Measurements from ENCODE around the gene FAM117A.
"Not testable (repeated sequence)": the region's sequence is repeated elsewhere in the genome, so short reads cannot be mapped to it uniquely, and the experiment has no call there.

Gene FAM117A

DNA sequence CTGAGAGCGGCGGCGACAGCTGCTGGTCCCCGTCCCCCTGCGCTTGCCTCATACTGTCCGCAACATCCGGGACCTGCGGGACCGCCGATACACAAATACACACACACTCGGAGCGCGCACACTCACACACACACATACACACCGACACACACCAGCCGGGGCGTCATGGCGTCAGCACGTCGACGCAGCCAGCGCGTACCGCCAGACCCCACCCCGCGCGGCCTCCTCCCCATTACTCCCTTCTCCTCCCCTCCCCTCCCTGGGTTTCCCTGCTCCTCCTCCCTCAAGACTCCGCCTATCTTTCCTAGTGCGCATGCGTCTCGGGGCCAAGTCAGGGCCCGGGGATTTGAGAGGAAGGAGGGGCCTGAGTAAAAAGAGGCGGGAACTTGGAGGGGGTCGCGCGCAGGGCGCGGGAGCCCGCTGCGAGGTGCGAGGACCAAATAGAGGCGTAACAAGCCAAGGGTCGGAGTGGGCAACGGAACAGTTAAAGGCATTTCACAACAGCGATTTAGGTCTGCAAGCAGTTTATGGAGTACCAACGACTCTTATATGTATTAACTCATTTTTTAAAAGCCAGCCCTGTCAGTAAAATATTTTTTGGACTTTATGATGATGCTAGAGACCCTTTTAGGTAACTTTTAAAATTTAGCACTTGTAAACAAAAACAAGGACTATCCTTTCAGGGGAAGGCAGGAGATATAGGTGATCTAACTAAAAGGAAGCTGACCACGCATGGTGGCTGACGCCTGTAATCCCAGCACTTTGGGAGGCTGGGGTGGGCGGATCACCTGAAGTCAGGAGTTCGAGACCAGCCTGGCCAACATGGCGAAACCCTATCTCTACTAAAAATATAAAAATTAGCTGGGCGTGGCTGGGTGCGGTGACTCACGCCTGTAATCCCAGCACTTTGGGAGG is 85.7 kb downstream of the FAM117A start, which contains the start of gene SPOP:
SPOP (minus strand) TSS at position 165 of the 915 bp plus-strand sequence. CDS start 55,287 bp downstream, outside the sequence.
- WGBS (ENCODE audit: insufficient coverage, insufficient read length), result no CpG with 5 or more reads among the region's 53 CpGs
- Histone ChIP-seq H3K36me3 (ENCODE audit: control insufficient read depth, insufficient read depth, low read length) (no peaks in the 10 kb centered on the region), H3K4me3 (ENCODE audit: low read length) (peak within 1 kb of the TSS; percentile 62; the same call in 1 of the 2 replicates), H3K27ac (ENCODE audit: low read length) (no peak within 1 kb of the TSS), H3K27me3 (ENCODE audit: control insufficient read depth, insufficient read depth, low read length) (no peaks in the 10 kb centered on the region), H3K9me3 (ENCODE audit: control insufficient read depth, insufficient read depth, low read length) (no peaks in the 10 kb centered on the region), H3K4me1 (ENCODE audit: control insufficient read depth, insufficient read depth, low read length) (no peaks in the 10 kb centered on the region; the same call in 1 of the 2 replicates)
- DNase-seq (ENCODE audit: low read depth, low spot score), result peak; percentile 97

DNA sequence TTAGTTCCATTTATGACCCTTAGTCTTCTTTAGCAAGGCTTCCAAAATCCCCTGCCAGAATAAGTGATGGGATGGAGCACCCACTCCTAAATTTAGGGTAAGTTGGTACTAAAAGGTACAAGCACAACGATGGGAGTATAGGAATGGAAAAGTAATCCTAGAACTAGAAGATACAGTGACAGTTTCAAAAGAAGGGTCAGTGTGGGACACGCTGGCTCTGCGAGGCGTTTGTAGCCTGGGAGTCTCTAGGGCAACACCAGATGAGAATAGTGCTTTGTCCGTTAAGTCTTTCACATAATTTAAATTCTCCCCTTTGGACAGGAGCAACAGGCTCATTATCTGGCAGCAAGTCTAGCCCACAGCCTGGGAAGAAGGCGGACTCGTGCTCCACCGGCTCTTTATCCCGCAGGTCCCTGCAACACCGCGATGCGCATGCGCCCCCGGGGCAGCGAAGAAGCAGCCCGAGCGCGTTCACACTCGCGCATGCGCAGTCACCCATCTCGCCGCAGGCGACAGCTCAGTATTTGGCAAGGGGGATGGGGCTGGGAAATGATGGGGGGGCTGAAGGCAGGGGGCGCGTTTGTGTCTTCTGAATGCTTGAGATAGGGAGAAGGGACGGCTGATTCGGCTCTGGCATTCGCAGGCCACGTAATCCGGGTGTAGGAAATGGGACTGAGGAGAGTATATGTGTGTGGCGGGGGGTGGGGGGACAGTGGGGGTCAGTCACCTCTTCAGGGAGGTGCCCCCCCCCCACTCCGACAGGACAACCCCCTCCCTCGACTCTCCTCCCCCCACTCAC is 86.6 kb downstream of the FAM117A start:
- Histone ChIP-seq H3K4me1 (ENCODE audit: control insufficient read depth, insufficient read depth, low read length) (no peaks in the 10 kb centered on the region; the same call in 1 of the 2 replicates), H3K9me3 (ENCODE audit: control insufficient read depth, insufficient read depth, low read length) (no peaks in the 10 kb centered on the region), H3K4me3 (ENCODE audit: low read length) (peak overlapping the region; percentile 62; the same call in 1 of the 2 replicates), H3K27ac (ENCODE audit: low read length) (no peak overlapping the region), H3K27me3 (ENCODE audit: control insufficient read depth, insufficient read depth, low read length) (no peaks in the 10 kb centered on the region), H3K36me3 (ENCODE audit: control insufficient read depth, insufficient read depth, low read length) (no peaks in the 10 kb centered on the region)
- WGBS (ENCODE audit: insufficient coverage, insufficient read length), result no CpG with 5 or more reads among the region's 34 CpGs
- peak; percentile 73 for DNase-seq (ENCODE audit: low read depth, low spot score)

DNA sequence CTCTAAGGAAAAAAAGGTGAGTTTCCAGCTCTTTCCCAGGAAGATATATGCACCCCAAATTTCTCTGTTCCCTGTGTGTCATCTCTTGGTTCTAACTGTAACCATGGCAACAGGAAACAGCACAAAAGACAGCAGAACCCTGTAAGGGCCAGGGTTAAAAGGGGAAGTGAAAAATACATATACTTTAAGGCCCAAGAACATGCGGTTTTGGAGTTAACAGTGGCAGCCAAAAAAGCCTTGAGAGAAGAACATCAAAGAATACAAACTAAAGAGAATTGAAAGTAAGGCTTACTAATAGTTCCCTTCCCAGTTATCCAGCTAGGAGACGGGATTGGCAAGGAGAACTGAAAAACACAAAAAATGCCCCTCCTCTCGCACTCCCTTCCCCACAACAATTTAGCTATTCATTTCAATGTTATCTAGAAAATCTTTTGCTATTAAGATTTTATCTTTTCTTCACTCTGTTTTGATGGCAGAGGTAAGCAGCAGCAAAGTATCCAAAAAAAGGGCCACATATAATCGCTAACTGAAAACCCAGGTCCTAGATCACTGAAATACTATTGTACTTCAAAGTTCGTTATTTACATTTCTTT is 87.6 kb downstream of the FAM117A start:
- Histone ChIP-seq H3K4me3 (ENCODE audit: low read length) (no peak overlapping the region), H3K27ac (ENCODE audit: low read length) (no peak overlapping the region), H3K27me3 (ENCODE audit: control insufficient read depth, insufficient read depth, low read length) (no peaks in the 10 kb centered on the region), H3K36me3 (ENCODE audit: control insufficient read depth, insufficient read depth, low read length) (no peaks in the 10 kb centered on the region), H3K4me1 (ENCODE audit: control insufficient read depth, insufficient read depth, low read length) (no peaks in the 10 kb centered on the region; the same call in 1 of the 2 replicates), H3K9me3 (ENCODE audit: control insufficient read depth, insufficient read depth, low read length) (no peaks in the 10 kb centered on the region)
- no CpG with 5 or more reads among the region's 5 CpGs for WGBS (ENCODE audit: insufficient coverage, insufficient read length)
- DNase-seq (ENCODE audit: low read depth, low spot score), result no peak

DNA sequence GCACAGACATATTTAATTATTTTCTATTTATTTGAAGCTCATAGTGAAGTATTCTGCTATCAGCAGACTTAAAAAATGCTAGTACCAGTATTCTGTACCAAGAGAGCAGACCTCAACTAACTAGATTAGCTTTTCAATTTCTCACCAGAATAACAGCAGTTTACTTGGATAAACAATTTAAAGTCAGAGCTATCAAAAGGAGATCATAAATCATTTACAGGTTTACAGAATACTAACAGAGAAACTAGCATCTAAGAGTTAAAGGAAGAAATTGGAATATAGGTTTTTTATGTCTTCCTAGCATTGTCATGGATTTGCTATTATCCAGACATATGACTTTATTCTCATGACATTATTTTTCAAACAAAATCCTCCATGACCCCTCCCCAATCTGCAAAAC is 89.4 kb downstream of the FAM117A start:
- Histone ChIP-seq H3K4me3 (ENCODE audit: low read length) (no peak overlapping the region), H3K9me3 (ENCODE audit: control insufficient read depth, insufficient read depth, low read length) (no peaks in the 10 kb centered on the region), H3K36me3 (ENCODE audit: control insufficient read depth, insufficient read depth, low read length) (no peaks in the 10 kb centered on the region), H3K4me1 (ENCODE audit: control insufficient read depth, insufficient read depth, low read length) (no peaks in the 10 kb centered on the region; the same call in 1 of the 2 replicates), H3K27ac (ENCODE audit: low read length) (no peak overlapping the region), H3K27me3 (ENCODE audit: control insufficient read depth, insufficient read depth, low read length) (no peaks in the 10 kb centered on the region)
- no peak for DNase-seq (ENCODE audit: low read depth, low spot score)

DNA sequence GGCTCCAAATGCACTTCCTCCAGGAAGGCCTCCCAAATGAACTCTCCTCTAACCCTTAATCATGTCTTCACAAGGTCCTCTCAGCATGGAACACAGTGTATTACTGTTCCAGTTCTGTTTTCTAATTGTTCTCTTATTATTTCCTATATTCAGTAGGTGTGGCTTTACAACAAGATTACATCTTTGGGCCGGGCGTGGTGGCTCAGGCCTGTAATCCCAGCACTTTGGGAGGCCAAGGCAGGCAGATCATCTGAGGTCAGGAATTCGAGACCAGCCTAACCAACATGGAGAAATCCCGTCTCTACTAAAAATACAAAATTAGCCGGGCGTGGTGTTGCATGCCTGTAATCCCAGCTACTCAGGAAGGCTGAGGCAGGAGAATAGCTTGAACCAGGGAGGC is 90.3 kb downstream of the FAM117A start:
- no CpG with 5 or more reads among the region's 6 CpGs for WGBS (ENCODE audit: insufficient coverage, insufficient read length)

DNA sequence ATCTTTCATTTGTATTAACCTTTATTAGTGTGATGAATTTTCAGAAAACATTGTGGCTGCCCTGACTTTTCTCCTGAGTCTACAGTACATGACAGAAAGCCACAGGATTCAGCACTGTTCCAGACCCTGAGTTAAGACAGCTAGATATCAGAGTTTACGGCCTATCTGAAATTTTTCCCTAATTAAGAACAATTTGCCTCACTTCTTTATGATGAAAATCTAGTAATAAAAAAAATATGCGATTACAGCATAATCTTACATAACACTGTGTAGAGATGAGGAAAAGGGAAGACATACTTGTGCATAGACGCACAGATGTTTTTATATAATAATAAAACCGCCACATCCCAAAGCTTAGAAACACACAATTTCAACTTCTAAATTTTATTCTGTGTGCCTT is 93.3 kb downstream of the FAM117A start:
- Histone ChIP-seq H3K27ac (ENCODE audit: low read length) (no peak overlapping the region), H3K4me1 (ENCODE audit: control insufficient read depth, insufficient read depth, low read length) (no peaks in the 10 kb centered on the region), H3K9me3 (ENCODE audit: control insufficient read depth, insufficient read depth, low read length) (no peaks in the 10 kb centered on the region), H3K4me3 (ENCODE audit: low read length) (no peak overlapping the region), H3K36me3 (ENCODE audit: control insufficient read depth, insufficient read depth, low read length) (no peaks in the 10 kb centered on the region), H3K27me3 (ENCODE audit: control insufficient read depth, insufficient read depth, low read length) (no peaks in the 10 kb centered on the region)
- no peak for DNase-seq (ENCODE audit: low read depth, low spot score)
- no CpG with 5 or more reads among the region's 4 CpGs for WGBS (ENCODE audit: insufficient coverage, insufficient read length)

More for the DNA sequence above, 90.3 kb downstream of the FAM117A start:
- H3K36me3 ChIP-seq (ENCODE audit: control insufficient read depth, insufficient read depth, low read length); H3K27ac ChIP-seq (ENCODE audit: low read length); H3K27me3 ChIP-seq (ENCODE audit: control insufficient read depth, insufficient read depth, low read length); H3K4me3 ChIP-seq (ENCODE audit: low read length); H3K4me1 ChIP-seq (ENCODE audit: control insufficient read depth, insufficient read depth, low read length); DNase-seq (ENCODE audit: low read depth, low spot score); H3K9me3 ChIP-seq (ENCODE audit: control insufficient read depth, insufficient read depth, low read length): not testable (repeated sequence)

DNA sequence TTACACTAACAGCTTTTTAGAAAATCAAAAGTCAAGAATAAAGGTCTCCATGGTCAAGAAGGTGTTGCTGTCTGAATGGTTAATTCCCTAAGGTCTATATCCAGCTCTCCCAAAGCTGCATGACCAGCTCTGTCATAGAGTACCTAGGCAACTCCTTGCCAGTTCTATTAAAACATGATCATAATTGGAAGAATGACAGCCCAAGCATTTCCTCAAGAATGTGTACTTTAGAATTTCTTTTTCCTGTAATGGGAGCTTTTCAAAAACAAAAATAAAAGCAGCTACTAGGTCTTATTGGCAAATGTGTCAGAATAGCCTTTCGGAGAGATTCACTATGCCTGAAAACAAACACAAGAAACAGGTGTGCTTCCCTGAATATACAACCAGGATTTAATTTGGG is 93.9 kb downstream of the FAM117A start:
- Histone ChIP-seq H3K27me3 (ENCODE audit: control insufficient read depth, insufficient read depth, low read length) (no peaks in the 10 kb centered on the region), H3K27ac (ENCODE audit: low read length) (no peak overlapping the region)
- no CpG with 5 or more reads among the region's 1 CpG for WGBS (ENCODE audit: insufficient coverage, insufficient read length)

DNA sequence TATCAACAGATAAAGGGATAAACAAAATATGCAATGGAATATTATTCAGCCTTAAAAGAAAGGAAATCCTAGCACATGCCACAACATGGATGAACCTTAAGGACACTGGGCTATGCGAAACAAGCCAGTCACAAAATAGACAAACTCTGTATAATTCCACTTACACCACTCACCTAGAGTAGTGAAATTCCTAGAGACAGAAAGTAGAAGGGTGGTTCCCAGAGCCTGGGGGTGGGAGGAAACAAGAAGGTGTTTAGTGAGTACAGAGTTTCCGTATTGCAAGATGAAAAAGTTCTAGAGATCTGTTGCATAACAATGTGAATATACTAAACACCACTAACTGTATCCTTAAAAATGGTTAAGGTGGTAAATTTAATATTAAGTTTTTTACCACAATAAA is 96.1 kb downstream of the FAM117A start:
- Histone ChIP-seq H3K4me3 (ENCODE audit: low read length) (no peak overlapping the region), H3K4me1 (ENCODE audit: control insufficient read depth, insufficient read depth, low read length) (peaks cover 1% of the 10 kb centered on the region; the same call in 1 of the 2 replicates), H3K36me3 (ENCODE audit: control insufficient read depth, insufficient read depth, low read length) (no peaks in the 10 kb centered on the region), H3K27me3 (ENCODE audit: control insufficient read depth, insufficient read depth, low read length) (no peaks in the 10 kb centered on the region), H3K27ac (ENCODE audit: low read length) (no peak overlapping the region), H3K9me3 (ENCODE audit: control insufficient read depth, insufficient read depth, low read length) (no peaks in the 10 kb centered on the region)
- WGBS (ENCODE audit: insufficient coverage, insufficient read length), result no CpG with 5 or more reads among the region's 2 CpGs
- no peak for DNase-seq (ENCODE audit: low read depth, low spot score)

More for the DNA sequence above, 93.9 kb downstream of the FAM117A start:
- no peak for DNase-seq (ENCODE audit: low read depth, low spot score)
- no peaks in the 10 kb centered on the region for H3K9me3 ChIP-seq (ENCODE audit: control insufficient read depth, insufficient read depth, low read length)
- no peaks in the 10 kb centered on the region for H3K36me3 ChIP-seq (ENCODE audit: control insufficient read depth, insufficient read depth, low read length)
- H3K4me1 ChIP-seq (ENCODE audit: control insufficient read depth, insufficient read depth, low read length), result no peaks in the 10 kb centered on the region
- no peak overlapping the region for H3K4me3 ChIP-seq (ENCODE audit: low read length)

DNA sequence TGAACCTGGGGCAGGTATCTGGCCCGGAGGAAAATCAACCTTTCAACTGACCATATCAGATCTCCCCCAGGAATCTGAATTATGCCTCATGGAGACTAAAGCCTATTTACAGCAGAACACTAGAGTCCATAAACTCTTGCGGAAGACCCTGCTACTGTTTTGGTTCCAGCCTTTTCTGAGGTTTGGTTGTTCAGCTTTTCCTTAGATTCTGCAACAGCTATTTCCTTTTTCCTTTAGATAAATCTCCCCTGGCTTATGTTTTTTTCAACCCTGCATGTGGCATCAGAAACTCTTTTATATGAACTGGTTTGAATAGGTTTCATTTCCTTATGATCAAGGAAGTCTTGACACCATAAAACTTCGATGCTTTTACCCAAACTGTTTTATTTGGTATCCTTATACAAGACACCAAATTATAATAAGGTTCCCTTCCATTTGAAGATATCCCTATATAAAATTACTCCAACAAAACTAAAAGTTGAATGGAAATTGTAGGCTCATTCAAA is 99.2 kb downstream of the FAM117A start:
- no peaks in the 10 kb centered on the region for H3K9me3 ChIP-seq (ENCODE audit: control insufficient read depth, insufficient read depth, low read length)
- H3K27me3 ChIP-seq (ENCODE audit: control insufficient read depth, insufficient read depth, low read length), result no peaks in the 10 kb centered on the region
- no CpG with 5 or more reads among the region's 3 CpGs for WGBS (ENCODE audit: insufficient coverage, insufficient read length)
- H3K4me3 ChIP-seq (ENCODE audit: low read length), result no peak overlapping the region
- DNase-seq (ENCODE audit: low read depth, low spot score), result no peak
- no peak overlapping the region for H3K27ac ChIP-seq (ENCODE audit: low read length)
- no peaks in the 10 kb centered on the region for H3K36me3 ChIP-seq (ENCODE audit: control insufficient read depth, insufficient read depth, low read length)
- peaks cover 2% of the 10 kb centered on the region; the same call in 1 of the 2 replicates for H3K4me1 ChIP-seq (ENCODE audit: control insufficient read depth, insufficient read depth, low read length)

Data from iPS DF 6.9 (cell line).